ENCODE measurements around the gene PPP1R1B.

GRCh38 chr17:39581071-39581758, 45.5 kb upstream of the PPP1R1B start:
- TF ChIP-seq POLR2A (IDR thresholded peaks at IDR 0.05), result no peak
- no peak for TF ChIP-seq CTCF (IDR thresholded peaks at IDR 0.05 in 4 of 5, conservative IDR thresholded peaks at IDR 0.05 in 1 of 5)

All from gastrocnemius medialis (tissue), 4 donors.